GM18868 (cell line): ENCODE measurements around the gene MYLK.
"Not testable (repeated sequence)": the region's sequence is repeated elsewhere in the genome, so short reads cannot be mapped to it uniquely, and the experiment has no call there.

ENCODE experiments used
- ATAC-seq: cut with Tn5 transposase; IDR thresholded peaks from one replicate; pipeline ENCODE4 v1.9.1; 2021; ENCODE audit warnings: mild to moderate bottlenecking, moderate library complexity; ENCODE audit not compliant: unreplicated experiment

MYLK gene

DNA sequence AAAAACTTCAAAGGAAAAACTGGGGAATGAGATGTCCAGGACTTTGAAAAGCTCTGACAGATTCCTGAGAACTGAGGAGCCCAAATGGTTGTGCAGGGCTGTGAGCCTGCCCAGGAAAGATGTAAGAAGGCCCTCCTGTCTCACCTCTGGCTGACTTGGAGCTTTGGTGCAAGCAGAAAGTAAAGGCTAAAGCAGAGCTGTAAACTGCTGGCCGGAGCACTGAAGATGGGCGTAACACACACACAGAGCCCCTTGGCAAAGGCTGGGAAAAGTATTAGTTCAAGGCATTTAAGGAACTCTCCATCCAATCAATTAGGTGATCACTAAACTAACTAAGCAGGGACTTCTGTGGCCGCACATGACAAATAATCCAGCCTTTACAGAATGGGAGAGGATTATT, 155.1 kb downstream of the MYLK start:
- ATAC-seq: no peak

GRCh38 chr3:123728014-123728413, 156.1 kb downstream of the MYLK start:
- no peak for ATAC-seq

DNA sequence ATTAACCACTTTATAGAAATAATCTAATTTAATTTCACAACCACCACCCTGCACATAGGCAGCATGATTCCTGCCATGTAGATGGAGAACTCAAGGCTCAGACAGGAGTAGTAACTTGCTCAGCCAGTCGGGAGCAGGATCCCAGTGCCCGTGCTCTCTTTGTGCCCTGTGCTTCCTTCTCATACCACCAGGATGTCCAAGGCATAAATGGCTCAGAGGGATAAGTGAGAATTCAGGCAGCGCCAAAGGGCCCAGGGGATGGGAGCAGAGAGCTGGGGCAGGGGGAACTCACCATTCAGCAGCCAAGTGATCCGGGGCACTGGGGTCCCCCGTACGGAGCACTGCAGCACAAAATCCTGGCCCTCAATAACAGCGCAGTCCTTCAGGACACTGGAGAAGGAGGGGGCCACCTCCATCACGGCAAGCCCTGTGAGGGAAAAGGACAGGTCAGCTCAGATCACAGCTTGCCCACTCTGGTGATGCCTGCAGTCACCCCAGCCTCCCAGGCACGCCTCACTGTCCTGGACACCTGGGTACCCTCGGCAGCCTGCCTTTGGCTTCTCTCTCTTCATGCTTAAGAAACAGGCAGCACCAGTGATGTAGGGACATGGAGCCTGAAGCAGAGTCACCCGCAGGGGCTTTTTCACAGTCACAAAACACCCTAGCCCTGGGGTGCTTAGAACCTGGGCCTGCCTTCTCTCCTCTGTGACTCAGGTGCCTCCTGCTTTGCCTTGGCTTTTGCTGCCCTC, 158.3 kb downstream of the MYLK start:
- ATAC-seq: no peak

DNA sequence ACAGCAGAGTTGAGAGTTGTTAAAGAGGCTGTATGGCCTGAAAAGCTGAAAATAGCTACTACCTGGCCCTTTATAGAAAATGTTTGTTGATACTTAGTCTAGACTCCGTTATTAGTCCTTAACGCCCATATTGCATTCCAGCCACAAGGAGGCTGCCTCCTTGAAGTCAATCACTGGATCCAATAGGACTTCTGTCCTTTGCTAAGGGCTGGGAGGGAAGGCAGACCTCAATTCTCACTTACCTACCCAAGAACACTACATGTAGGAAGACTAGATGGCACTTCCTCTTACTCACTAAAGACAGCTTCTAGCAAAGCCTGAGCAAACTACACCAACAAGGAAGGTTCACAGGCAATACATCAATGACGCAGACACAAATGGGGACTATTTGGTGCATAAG, 159.8 kb downstream of the MYLK start:
- no peak for ATAC-seq

GRCh38 chr3:123723522-123724168, 160.5 kb downstream of the MYLK start:
- ATAC-seq: peak; percentile 69

GRCh38 chr3:123723070-123723469, 161.1 kb downstream of the MYLK start:
- ATAC-seq: no peak

DNA sequence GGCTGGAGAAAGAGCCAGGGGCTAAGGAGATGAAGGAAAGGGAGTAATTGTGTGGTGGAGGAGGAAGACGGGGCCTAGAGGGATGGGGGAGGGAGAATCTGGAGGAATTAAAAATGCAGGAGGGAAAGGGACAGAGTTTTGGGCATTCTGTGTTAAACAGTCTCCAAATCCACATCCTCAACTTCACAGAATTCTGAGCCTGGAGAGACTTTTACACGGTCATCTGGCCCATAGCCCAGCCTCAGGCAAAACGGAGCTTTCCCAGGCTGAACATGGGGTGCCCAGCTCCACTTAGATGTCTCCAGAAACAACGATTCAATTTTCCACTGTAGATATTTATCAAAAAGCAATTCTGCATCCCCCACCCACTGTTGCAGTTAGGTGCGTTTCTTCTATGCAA, 161.7 kb downstream of the MYLK start:
- no peak for ATAC-seq

DNA sequence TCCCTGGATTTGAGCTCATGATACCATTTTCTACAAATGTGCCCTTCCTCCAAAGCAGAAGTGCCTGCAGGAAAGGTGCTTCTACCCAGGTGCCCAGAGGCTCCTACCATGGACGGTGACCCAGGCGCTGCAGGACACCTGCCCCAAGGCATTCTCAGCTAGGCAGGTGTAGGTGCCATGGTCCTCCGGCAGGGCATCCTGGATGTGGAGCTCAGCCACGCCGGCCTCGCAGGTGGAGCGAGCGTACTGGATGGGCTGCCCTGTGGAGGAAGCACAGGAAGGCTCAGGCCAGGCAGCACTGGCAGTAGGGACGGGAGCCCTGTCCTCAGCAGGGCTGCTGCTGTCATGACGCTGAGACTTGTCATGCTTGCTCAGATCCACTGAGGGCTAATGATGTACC, 162.1 kb downstream of the MYLK start:
- ATAC-seq: no peak

DNA sequence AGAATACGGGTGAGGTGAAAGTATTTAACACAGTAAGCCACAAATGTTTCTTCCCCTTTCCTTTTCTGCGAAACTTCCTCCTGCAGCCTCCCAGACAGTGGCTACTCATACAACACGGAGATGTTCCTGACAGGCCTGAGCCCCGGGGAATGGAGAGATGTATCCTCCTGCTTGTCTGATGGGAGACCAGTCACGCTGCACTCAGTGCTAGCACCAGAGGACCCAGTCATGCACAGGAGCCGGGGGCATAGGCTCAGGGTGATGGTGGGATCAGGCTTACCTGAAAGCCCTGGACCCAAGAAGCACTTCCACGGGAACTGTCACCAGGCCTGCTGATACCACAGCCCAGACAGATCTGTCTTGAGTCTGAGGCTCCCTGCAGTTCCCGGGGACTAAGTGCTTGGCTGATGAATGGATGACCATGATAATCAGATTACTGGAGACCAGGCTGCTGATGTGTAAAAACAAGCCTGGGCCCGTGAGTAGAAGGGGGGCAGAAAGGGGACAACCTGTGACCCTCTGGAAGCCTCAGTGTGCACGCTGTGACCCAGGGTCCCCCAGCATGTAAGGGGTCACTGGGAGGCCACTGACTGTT, 162.9 kb downstream of the MYLK start:
- not testable (repeated sequence) for ATAC-seq

GRCh38 chr3:123720638-123721037, 163.5 kb downstream of the MYLK start:
- no peak for ATAC-seq

DNA sequence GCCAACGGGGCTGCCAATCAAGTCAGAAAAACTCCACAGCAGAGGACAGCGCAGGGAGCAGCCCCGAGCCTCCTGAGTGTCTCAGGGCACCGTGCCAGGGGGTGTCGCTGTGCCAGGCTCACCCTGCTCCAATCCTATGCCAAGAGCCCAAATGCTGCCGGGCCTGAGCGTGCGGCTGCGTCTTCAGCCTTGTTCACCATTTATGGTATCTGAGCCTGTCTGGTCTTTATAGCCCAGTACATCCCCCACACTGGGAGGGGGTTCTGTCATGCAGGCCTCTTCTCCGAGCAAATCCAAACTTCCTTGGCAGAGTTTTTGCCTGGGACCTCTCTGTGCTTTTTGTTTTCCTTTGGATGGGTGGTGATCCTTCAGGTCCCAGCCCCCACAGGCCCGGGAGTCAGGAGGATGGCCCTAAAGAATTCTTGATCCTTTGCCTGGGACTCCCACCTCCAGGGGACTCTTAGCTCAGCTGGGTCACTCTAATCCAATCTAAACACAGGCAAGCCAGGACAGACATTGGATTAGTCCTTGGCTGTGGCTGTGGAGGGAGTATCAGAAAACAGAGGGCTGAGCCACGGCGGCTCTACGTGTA, 164.2 kb downstream of the MYLK start:
- no peak for ATAC-seq

DNA sequence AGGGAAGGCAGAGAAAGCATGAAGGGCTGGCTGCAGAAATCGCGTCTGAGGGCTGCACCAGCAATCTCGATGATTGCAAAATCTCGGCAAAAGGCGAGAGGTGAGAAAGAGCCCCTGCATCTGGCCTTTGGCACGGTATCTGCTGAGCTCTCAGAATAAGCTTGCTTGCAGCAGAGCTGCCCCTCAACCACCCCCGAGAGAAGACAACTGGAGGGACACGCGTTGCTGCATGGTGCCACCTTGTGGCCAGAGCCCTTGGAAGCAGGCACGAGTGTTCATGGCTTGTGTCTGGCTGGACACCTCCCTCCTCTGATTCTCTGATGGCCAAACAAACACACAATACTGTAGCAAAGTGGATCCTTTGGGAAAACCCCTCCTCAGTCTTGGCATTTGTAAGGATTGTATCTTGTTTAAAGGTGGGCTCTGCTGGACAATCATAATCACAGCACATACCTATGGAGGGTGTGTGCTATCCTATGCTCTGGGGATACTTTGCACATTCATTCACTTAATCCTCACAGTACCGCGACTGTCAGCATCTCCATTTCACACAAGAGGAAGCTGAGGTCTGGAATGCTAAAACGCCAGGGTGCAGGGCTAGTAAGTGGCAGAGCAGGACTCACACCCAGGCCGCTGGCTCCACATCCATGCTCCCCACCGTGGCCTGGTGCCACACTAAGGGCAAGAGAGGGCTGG, 164.9 kb downstream of the MYLK start:
- peak; percentile 41 for ATAC-seq

DNA sequence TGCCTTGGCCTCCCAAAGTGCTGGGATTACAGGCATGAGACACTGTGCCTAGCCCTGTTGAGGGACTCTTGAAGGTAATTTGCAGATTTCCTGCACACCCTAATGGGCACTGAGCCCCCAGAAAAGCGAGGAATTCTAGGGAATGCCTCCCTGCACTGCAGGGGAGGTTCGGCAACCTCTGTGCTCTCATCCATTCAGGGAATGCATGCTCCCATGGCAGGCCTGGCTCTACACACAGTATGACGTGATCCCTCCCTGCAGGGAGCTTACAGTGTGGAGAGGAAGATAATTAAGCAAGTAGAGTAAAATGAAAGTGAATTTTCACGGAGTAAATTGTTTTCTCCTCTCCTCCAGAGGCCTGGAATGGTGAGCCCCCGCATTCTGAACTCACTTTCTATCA, 166.0 kb downstream of the MYLK start:
- no peak for ATAC-seq

DNA sequence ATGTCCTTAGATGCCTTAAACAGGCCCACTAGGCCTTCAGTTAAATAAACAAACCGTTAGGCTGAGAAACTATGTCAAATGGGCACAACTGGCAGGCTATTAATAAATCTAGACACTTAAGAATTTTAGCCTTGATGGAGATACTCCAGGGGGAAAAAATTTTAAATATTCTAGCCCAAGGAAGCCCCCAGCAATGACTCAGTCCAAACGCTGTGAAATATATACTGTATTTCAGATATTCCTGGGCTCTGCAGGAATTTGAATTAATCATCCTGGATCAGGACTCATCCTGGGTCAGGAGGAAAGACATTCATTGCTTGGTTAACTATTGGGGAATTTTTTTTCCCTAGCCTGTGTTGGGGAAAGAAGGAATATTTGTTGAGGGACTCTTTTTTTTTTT, 166.7 kb downstream of the MYLK start:
- not testable (repeated sequence) for ATAC-seq

DNA sequence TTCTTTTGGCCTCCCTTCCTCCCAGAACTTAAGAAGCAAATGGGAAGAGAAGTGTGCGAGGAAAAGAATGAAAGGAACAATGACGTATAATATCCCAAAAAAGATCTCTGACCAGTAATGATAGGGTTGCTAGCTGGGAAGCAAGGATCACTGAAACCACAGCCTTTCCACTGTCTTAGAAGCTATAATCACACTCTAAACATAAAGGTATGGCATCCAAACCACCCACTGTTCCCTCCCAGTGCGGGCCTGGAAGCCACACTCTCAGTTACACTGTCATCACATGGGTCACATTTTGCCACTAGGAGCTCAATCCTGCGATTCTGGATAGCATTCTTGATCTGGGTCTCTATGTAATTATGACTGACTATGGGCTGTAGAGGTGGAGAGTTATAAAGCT, 167.7 kb downstream of the MYLK start:
- no peak for ATAC-seq

- ATAC-seq: no peak
Measured at GRCh38 chr3:123713211-123713610, 170.9 kb downstream of the MYLK start.

GRCh38 chr3:123712077-123712860, 171.9 kb downstream of the MYLK start:
- ATAC-seq: no peak

DNA sequence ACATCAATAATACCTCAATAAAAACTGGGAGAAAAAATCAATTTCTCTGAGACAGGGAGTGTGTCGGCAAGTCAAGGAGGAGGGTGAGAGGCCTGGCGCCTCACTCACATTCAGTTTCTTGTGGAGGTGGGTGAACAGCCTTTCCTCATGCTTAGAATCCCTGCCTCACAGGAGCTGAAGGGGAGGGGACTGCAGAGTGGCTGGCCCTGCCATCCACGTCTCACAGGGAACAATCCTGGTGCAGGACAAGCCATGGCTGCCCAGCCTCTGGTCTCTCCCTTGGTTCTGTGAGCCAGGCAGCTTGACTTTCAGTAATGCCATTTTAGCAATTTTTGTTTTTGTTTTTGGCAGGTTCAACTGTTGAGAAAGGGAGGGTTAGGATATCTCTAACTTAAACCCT, 172.8 kb downstream of the MYLK start:
- no peak for ATAC-seq

DNA sequence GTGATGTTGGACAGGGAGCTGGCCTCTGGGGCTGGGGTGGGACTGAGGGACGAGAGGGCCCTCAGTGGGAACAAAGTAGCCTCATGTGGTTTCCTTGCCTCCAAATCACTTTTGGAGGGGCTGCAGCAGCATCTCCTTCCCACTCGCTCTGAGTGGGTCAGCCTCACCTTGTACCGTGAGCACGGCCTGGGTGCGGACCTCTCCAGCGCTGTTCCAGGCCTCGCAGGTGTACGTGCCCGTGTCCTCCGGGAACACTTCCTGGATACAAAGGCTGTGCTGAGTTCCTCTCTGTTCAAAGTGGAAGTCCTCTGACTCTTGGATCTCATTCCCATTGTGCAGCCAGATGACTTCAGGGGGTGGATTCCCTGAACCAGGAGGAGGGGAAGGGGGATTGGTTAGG, 175.6 kb downstream of the MYLK start:
- ATAC-seq: no peak

- ATAC-seq: not testable (repeated sequence)
Measured at GRCh38 chr3:123707641-123708040, 176.5 kb downstream of the MYLK start.

DNA sequence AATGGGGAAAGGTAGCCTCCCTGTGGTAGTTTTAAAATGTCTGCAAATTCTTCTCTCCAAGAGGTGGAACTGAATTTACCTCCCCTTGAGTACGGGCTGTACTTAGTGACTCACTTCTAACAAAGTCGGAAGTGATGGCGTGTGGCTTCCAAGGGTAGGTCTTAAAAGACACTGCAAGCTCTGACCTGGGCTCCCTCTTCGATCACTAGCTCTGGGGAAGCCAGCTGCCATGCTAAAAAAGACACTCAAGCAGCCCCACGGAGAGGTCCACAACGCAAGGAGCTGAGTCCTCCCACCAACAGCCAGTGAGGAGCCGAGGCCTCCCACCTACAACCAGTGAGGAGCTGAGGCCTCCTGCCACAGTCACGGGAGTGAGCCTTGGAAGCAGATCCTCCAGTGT, 177.3 kb downstream of the MYLK start:
- no peak for ATAC-seq
